Activated T-helper 1 cell treated with anti-CD3 and anti-CD28 coated beads, Interleukin-12 subunit alpha, Interleukin-12 subunit beta, Interleukin-2, Interleukin-4 antibody, amounts not matched to agents 30 ng/mL and 10 ng/mL and 1 ng/mL, durations not matched to agents 14 hours and 24 hours and 36 hours (primary cell): ENCODE data around the gene COX14. TPM values are rescaled to one million over a fixed set of nuclear protein-coding genes. Genes with fewer than 3 reads are reported as not detected.

Source experiments
- DNase-seq: peaks from one replicate; pipeline ENCODE4 v3.0.0; 2021; ENCODE audit warnings: low spot score
- H3K27ac Mint-ChIP-seq: one replicate; pipeline ENCODE4 v1.8.0; 2021; ENCODE audit warnings: mild to moderate bottlenecking, mixed read lengths
- H3K27me3 Mint-ChIP-seq: one replicate; pipeline ENCODE4 v1.8.0; 2022; ENCODE audit warnings: mild to moderate bottlenecking, moderate library complexity, mixed read lengths; ENCODE audit not compliant: insufficient read depth
- H3K36me3 Mint-ChIP-seq: one replicate; pipeline ENCODE4 v1.8.0; 2021; ENCODE audit warnings: low read depth, mixed read lengths
- H3K4me1 Mint-ChIP-seq: one replicate; pipeline ENCODE4 v1.8.0; 2021; ENCODE audit warnings: low read depth, mixed read lengths
- H3K4me3 Mint-ChIP-seq: one replicate; pipeline ENCODE4 v1.8.0; 2021; ENCODE audit warnings: mild to moderate bottlenecking, moderate library complexity, mixed read lengths
- H3K9me3 Mint-ChIP-seq: one replicate; pipeline ENCODE4 v1.8.0; 2021; ENCODE audit warnings: mixed read lengths
- intact Hi-C: fragments of 100-400 bp; cut with micrococcal nuclease; formaldehyde crosslinking; loops from one replicate; pipeline ENCODE4 v1.15.1; 2024
- total RNA-seq: library from RNA; stranded (reverse); gene quantifications from 2 replicates; pipeline ENCODE4 v1.2.3, GENCODE V29; 2022

COX14 gene
- total RNA-seq, 1 donor from 2014 or later: 44.3 TPM

DNA sequence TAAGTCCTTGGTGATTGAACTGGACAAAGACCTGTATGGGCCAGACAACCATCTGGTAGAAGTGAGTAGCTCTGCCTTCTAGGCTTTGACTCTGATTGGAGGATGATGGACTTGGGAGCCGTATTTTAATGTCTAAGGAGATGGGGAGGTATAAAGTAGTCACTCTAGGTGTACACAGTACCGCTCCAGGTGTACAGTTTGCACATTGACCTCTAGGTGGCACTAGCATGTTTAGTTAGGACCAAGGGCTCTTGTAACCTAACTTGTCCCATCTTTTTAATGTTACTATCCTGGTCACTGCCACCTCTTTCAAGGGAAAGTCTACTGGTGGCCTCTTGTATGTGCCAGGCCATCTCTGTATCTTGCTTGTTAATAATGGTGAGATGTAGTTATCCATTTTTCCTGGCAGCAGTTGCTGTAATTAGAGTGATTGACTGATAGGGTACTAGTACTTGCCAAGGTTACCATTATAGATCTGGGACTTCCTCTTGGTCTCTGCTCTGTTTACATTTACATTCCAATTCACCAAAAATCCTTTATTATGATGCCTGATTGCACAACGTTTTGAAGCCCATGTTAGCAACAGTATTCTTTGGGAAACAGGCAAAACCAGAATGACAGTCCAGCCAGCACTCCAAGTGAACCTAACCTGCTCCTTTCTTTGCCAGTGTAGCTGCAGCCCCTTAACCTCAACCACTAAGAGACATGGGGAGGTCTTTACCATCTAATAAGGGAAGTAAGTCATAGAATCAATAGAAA is 23.3 kb upstream of the COX14 start:
- H3K27me3 Mint-ChIP-seq: no peaks in the 10 kb centered on the region
- peaks cover 31% of the 10 kb centered on the region for H3K4me1 Mint-ChIP-seq
- intact Hi-C loops: loop anchor here (1.0 kb wide), 1 partner anchor 87 kb away; no protein-coding TSS in a partner anchor
- DNase-seq: peak; percentile 36
- no peak overlapping the region for H3K27ac Mint-ChIP-seq
- no peaks in the 10 kb centered on the region for H3K9me3 Mint-ChIP-seq
- peaks cover 30% of the 10 kb centered on the region for H3K36me3 Mint-ChIP-seq
- H3K4me3 Mint-ChIP-seq: peak overlapping the region; percentile 2

DNA sequence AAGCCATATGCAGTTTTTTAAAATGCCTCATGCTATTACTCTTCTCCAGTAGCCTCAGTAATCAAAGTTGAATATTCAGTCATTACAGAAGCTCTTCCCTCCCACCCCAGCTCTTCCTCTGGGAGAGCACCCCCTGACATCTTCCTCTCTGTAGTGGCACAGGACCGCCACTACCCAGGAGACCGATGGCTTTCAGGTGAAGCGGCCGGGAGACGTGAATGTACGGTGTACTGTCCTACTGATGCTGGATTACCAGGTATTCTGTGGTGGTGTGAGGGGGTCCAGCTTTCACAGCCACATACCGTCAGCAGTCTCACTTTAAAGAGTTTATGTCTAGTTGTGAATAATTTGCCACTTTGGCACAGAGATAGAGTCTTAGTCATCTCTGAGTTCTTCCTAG is 22.3 kb upstream of the COX14 start:
- no peaks in the 10 kb centered on the region for H3K27me3 Mint-ChIP-seq
- no peaks in the 10 kb centered on the region for H3K9me3 Mint-ChIP-seq
- no peak overlapping the region for H3K4me3 Mint-ChIP-seq
- H3K4me1 Mint-ChIP-seq: peaks cover 31% of the 10 kb centered on the region
- intact Hi-C loops: no loop called here
- peaks cover 35% of the 10 kb centered on the region for H3K36me3 Mint-ChIP-seq
- H3K27ac Mint-ChIP-seq: no peak overlapping the region
- DNase-seq: no peak

DNA sequence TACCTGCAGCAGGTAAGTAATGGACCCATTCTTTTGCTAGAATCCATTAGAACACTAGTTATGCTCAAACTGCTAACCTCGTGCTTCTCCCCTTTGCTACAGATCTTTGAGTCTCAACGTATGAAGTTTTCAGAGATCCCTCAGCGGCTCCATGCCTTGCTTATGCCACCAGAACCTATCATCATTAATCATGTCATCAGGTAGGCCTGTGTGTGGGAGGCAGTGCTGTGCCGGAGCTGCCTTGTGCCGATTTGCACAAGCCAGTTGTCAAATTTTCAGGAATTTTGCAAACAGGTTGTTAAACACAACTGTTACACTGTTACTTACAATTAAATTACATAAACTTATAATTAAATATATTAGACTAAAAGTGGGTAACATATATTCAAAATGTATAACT is 21.6 kb upstream of the COX14 start:
- intact Hi-C loops: no loop called here
- Mint-ChIP-seq H3K27ac (no peak overlapping the region), H3K27me3 (no peaks in the 10 kb centered on the region), H3K4me1 (peaks cover 31% of the 10 kb centered on the region), H3K4me3 (no peak overlapping the region), H3K9me3 (no peaks in the 10 kb centered on the region), H3K36me3 (peaks cover 40% of the 10 kb centered on the region)
- DNase-seq: no peak

DNA sequence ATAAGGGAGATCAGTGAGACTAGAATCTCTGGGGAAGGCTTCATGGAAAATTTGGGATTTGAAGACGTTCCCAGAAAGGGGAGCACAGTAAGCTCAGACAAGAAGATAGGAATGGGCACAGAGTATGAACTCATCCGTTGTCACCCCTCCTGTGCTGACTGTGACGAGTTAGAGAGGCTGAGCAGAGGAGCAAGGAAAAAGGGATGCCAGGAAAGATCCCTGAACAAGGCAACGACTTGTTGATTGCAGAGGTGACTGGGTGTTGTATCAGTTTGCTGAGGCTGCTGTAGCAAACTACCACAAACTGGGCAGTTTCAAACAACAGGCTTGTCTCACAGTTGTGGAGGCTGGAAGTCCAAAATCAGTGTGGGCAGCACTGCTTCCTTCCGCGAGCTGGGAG is 14.1 kb upstream of the COX14 start:
- DNase-seq: no peak
- Mint-ChIP-seq H3K4me1 (no peaks in the 10 kb centered on the region), H3K27ac (no peak overlapping the region), H3K9me3 (no peaks in the 10 kb centered on the region), H3K4me3 (no peak overlapping the region), H3K36me3 (peaks cover 60% of the 10 kb centered on the region), H3K27me3 (no peaks in the 10 kb centered on the region)
- intact Hi-C loops: no loop called here

DNA sequence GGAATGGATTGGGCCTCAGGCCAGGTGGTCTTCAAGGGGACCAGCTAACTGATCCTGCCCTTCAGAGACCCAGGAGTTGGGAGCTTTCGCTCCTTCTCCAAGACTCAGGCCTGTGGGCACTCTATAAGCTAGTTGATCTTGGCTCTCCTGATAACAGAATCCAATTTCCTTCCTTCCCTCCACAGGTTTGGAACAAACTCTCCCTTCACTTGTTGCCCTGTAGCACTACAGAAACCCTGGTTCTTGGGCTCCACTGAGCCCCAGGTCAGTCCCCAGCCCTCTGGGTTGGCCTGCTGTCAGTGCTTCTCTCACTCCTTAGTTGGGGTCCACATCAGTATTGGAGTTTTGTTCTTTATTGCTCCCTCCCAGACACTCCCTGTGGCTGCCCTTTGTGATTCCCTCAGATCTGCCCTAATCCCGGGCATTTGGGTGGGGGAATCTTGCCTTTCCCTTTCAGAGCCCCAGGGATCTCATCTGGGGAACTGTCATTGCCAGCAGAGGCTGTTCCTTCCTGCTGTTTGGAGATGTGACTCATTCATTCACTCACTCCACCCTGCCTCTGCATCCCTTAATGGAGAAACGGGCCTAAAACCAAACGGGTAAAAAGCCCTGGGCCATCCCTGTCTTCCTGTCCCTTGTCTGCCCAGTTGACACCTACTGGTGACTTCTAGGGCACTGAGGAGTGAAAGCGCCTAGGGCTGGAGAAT is 12.6 kb upstream of the COX14 start:
- Mint-ChIP-seq H3K27me3 (peaks cover 2% of the 10 kb centered on the region), H3K9me3 (no peaks in the 10 kb centered on the region), H3K36me3 (peaks cover 54% of the 10 kb centered on the region), H3K4me1 (no peaks in the 10 kb centered on the region), H3K27ac (no peak overlapping the region), H3K4me3 (no peak overlapping the region)
- intact Hi-C loops: no loop called here
- no peak for DNase-seq

DNA sequence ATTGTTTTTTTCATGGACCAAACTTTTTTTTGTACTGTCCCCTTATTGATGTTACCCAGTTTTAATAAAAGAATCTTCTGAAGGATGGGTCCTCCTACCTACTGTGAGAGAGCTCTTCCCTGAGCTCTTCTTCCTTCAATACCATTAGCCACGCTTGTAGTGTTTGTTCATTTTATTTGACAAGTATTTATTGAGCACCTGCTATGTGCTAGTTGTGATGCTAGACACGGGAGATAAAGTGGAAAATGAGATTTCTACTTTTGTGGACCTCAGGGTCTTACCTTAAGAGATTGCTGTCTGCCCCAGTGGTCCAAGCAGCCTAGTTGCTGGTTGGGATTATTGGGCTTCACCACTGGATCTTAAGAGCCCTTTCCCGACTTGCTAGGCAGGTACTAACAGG is 11.5 kb upstream of the COX14 start:
- no peaks in the 10 kb centered on the region for H3K9me3 Mint-ChIP-seq

DNA sequence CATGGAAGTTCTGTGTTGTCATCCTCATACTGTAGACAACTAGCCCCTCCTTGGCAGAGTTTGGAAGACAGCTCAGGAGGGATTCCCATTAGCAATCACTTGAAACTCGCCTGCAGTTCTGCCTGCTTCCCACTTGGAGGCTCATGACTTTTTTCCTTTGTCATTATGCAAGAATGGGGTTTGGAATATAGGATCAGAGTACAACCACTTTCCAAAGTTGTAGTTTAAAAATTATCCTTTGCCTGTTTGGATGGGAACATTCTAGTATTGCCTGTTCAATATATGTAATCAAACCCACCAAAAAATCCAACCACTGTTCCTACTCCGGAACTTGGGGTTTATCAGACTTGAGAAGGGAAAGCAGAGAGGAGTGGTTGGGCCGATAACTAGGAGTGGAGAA is 10.4 kb upstream of the COX14 start:
- Mint-ChIP-seq H3K4me3 (no peak overlapping the region), H3K4me1 (no peaks in the 10 kb centered on the region), H3K9me3 (no peaks in the 10 kb centered on the region), H3K27me3 (peaks cover 2% of the 10 kb centered on the region), H3K27ac (no peak overlapping the region), H3K36me3 (peaks cover 36% of the 10 kb centered on the region)
- intact Hi-C loops: no loop called here
- no peak for DNase-seq

More for the DNA sequence above, 11.5 kb upstream of the COX14 start:
- DNase-seq: no peak
- intact Hi-C loops: no loop called here
- H3K4me3 Mint-ChIP-seq: no peak overlapping the region
- H3K27ac Mint-ChIP-seq: no peak overlapping the region
- H3K27me3 Mint-ChIP-seq: peaks cover 2% of the 10 kb centered on the region
- no peaks in the 10 kb centered on the region for H3K4me1 Mint-ChIP-seq
- peaks cover 47% of the 10 kb centered on the region for H3K36me3 Mint-ChIP-seq

DNA sequence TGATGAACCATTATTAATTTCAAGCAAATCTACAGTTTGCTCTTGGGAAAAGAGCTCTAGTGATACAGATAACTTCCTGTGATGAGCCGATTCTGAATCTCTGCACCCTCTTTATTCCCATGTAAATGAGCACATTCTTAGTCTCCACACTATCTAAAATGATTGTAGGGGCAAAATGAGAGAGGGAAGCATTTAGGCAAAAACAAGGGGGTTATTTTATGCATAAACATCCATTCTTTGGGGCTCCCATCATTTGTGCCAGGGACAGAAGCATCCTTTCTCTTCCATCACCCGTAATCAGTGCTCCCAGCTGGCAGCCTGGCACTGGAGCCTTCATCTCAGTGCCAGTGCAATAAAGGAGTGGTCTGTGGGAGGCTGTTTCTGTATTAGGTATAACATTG is 9.9 kb upstream of the COX14 start:
- H3K27ac Mint-ChIP-seq: no peak overlapping the region

DNA sequence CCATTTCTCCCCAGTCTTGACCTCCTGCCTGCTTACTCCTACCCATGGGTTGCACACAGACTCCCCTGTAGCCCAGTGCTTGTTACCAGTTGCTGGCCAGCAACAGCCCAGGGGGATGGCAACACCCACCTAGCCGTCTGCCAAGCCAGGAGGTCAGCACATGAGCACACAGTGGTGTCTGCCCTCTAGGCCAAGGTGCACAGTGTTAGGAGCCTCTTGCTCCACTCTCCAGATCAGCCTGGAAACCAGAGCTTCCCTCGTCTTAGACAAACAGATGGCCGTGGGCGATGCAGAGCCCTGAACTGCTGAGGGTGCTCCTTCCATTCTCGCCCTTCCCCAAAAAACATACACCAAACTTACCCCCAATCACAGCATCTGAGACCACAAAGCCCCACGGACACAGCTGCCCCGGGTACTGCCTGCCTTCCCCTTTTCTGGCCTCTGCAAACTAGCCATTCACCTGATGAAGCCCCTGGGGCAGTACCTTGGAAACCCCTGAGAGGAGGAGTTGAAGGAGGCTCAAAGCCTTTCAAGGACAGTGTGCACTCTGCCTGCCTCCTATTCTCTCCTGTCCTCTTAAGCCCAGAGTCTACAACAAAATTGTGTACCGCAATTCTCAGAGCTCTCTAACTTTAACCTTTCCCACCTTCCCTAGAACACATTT is 9.3 kb upstream of the COX14 start:
- H3K4me1 Mint-ChIP-seq: no peaks in the 10 kb centered on the region
- no peak overlapping the region for H3K27ac Mint-ChIP-seq
- no peaks in the 10 kb centered on the region for H3K9me3 Mint-ChIP-seq
- intact Hi-C loops: no loop called here
- no peak for DNase-seq
- H3K36me3 Mint-ChIP-seq: peaks cover 31% of the 10 kb centered on the region
- H3K4me3 Mint-ChIP-seq: no peak overlapping the region
- H3K27me3 Mint-ChIP-seq: peaks cover 2% of the 10 kb centered on the region

More for the DNA sequence above, 9.9 kb upstream of the COX14 start:
- Mint-ChIP-seq H3K9me3 (no peaks in the 10 kb centered on the region), H3K4me1 (no peaks in the 10 kb centered on the region), H3K36me3 (peaks cover 32% of the 10 kb centered on the region), H3K27me3 (peaks cover 2% of the 10 kb centered on the region), H3K4me3 (no peak overlapping the region)
- intact Hi-C loops: no loop called here
- DNase-seq: no peak

DNA sequence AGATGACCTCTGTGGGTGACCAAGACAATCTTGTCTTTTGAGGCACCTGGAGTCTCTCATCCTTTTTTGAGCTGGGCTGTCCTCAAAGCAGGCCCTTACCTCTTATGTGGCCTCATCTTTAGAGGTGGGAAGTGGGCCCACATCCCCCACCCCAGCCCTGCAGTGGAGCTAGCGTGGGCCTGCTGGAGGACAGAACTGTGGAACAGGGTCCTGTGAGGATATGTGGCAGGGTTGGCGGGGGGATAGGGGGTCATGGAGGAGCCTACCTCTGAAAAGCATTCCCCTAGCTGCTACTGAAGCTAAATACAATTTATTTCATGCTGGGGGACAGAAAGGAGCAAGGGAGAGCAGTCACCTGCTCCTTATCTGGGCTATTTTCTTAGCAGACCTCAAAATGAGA is 8.7 kb upstream of the COX14 start:
- Mint-ChIP-seq H3K36me3 (peaks cover 26% of the 10 kb centered on the region), H3K4me3 (no peak overlapping the region), H3K27ac (no peak overlapping the region), H3K27me3 (peaks cover 2% of the 10 kb centered on the region), H3K4me1 (peaks cover 2% of the 10 kb centered on the region), H3K9me3 (no peaks in the 10 kb centered on the region)
- DNase-seq: no peak
- intact Hi-C loops: no loop called here

DNA sequence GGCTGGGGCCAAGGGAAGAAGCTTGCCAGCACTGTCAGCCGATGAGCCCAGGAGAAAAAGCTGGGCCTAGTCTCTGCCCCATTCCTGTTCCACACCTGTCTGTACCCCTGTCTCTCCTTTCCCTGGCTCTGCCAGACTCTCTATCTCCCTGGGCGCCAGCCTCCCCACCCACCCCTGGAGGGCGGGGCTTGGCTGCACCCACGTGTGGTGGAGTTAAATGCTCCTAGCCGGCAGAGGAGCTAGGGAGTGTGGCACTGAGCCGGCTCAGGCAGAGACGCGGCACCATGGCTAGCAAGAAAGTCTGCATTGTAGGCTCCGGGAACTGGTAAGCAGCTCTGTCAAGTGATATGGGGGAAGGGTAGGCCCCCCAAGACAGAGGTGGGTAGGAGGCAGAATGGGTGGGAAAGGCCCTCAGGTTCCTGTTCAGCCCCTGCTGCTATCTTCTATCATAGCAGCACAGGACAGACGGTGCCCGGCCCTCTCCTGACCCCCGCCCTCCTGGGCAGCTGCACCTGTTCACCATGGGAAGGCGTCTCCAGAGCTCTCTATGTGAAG is 8.2 kb upstream of the COX14 start, which contains the start of gene GPD1:
Gene GPD1, plus strand, starts transcription at position 242 of the 555 bp plus-strand sequence. Its CDS starts 43 bp downstream, at position 285.
- DNase-seq: no peak
- Mint-ChIP-seq H3K27me3 (peaks cover 2% of the 10 kb centered on the region), H3K36me3 (peaks cover 22% of the 10 kb centered on the region), H3K9me3 (no peaks in the 10 kb centered on the region), H3K27ac (no peak within 1 kb of the TSS), H3K4me3 (no peak within 1 kb of the TSS), H3K4me1 (peaks cover 5% of the 10 kb centered on the region)
- intact Hi-C loops: no loop called here

DNA sequence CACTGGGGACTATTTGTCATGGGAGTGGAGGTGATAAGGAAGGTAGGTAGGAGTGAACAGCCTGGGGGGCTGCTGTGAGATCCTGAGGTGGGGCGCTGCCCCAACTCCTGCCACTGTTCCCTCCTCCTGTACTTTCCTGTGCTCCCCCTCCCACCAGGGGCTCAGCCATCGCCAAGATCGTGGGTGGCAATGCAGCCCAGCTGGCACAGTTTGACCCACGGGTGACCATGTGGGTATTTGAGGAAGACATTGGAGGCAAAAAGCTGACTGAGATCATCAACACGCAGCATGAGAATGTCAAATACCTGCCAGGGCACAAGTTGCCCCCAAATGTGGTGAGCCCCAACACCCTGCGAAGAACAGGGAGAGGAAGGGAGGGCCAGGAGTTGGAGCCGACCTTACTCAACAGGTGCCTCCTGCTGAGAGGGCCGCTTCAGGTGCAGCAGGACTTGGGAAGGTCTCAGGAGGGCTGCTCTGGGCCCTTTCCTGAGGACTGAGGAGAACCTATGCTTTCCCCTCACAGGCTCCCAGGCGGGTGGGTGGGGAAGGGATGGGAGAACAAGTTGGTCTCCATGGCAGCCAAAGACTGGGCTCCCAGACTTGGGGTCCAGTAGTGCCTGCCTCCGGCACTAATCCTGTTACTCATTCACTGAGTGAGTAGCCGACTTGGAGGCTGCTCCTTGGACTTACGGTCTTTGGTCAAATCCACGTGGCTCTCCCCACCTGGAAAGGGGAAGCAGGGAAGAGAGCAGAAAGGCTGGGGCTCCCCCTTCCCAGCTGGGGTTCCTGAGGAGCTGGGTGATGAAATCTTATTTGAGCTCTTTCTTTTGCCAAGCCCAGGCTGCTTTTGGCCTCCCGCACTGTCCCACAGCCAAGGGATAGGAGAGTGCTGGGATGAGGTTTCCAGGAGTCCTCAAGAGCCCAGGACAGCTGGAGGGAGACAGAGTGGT is 7.3 kb upstream of the COX14 start:
- H3K9me3 Mint-ChIP-seq: no peaks in the 10 kb centered on the region
- H3K36me3 Mint-ChIP-seq: peaks cover 14% of the 10 kb centered on the region
- no peak for DNase-seq
- intact Hi-C loops: no loop called here
- H3K4me3 Mint-ChIP-seq: no peak overlapping the region
- no peak overlapping the region for H3K27ac Mint-ChIP-seq
- peaks cover 5% of the 10 kb centered on the region for H3K4me1 Mint-ChIP-seq
- H3K27me3 Mint-ChIP-seq: peaks cover 2% of the 10 kb centered on the region
